HG03039 (cell line): ENCODE data around the gene RNF144B.
"Not testable (repeated sequence)": the region's sequence is repeated elsewhere in the genome, so short reads cannot be mapped to it uniquely, and the experiment has no call there.

Experiments used
- ATAC-seq: cut with Tn5 transposase; IDR thresholded peaks from one replicate; pipeline ENCODE4 v1.9.1; 2021; ENCODE audit warnings: mild to moderate bottlenecking, moderate library complexity; ENCODE audit not compliant: unreplicated experiment

RNF144B gene

GRCh38 chr6:18368277-18369105 is 18.7 kb upstream of the RNF144B start:
- ATAC-seq, result no peak

- no peak for ATAC-seq
Observed at GRCh38 chr6:18371010-18371409, 16.1 kb upstream of the RNF144B start.

GRCh38 chr6:18371656-18372055 is 15.5 kb upstream of the RNF144B start:
- no peak for ATAC-seq

DNA sequence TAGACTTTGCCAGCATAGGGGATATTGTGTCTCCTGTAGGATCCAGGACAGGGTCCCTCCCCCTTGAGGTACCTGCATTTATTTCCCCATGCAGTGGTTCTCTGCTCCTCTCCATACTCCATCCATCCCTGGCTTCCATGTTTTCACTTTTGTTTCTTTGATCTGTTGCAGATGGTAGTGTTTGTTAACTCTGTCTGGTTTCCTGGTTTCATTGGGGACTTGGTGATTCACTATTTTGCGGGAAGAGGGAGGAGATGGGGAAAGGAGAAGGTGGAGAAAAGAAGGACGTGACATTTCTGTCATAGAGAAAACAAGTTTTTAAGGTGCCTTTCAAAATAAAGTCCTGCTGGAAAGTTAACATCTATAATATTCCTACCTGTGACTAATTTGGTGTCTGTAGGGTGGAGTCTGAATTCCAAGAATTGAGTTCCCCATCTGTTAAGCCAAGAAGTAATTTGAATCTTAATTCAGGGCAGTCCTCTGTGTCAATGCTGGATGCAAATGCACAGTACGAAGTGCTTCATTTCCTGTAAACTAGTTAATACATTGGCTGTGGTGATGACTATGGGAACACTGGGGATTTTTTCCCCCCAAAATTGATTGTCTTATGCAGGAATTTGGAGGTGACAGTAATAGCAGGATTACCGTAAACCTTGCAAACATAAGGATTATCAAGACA is 6.9 kb upstream of the RNF144B start:
- ATAC-seq, result no peak

- no peak for ATAC-seq
Observed at GRCh38 chr6:18380851-18381250, 6.3 kb upstream of the RNF144B start.

- no peak for ATAC-seq
Observed at GRCh38 chr6:18383441-18383840, 3.7 kb upstream of the RNF144B start.

GRCh38 chr6:18384621-18385020 is 2.5 kb upstream of the RNF144B start:
- ATAC-seq, result no peak

- no peak for ATAC-seq
Observed at GRCh38 chr6:18386298-18386976, 713 bp upstream of the RNF144B start.

- no peak for ATAC-seq
Observed at GRCh38 chr6:18388271-18388670, 1.1 kb downstream of the RNF144B start.

- ATAC-seq, result no peak
Observed at GRCh38 chr6:18388942-18389341, 1.8 kb downstream of the RNF144B start.

GRCh38 chr6:18389479-18389878 is 2.3 kb downstream of the RNF144B start:
- no peak for ATAC-seq

GRCh38 chr6:18390476-18390875 is 3.3 kb downstream of the RNF144B start:
- no peak for ATAC-seq

DNA sequence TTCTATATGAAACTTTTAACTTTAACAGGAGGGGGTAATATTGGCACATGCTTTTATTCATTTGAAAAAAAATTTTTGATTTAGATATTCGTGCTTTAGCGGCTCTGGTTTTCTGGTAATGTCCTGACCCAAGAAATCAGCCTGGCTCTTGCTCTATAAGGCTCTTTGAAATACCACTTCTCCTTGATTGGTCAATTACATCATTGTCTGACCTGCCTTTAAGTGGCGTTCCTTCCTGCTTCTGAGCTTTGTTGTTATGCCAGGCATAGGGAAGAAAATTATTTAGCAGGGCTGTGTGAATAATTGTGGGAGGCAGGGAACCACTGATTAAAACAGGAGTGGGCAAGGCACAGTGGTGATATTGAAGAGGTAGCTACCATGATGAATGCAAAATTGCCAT is 3.9 kb downstream of the RNF144B start:
- no peak for ATAC-seq

DNA sequence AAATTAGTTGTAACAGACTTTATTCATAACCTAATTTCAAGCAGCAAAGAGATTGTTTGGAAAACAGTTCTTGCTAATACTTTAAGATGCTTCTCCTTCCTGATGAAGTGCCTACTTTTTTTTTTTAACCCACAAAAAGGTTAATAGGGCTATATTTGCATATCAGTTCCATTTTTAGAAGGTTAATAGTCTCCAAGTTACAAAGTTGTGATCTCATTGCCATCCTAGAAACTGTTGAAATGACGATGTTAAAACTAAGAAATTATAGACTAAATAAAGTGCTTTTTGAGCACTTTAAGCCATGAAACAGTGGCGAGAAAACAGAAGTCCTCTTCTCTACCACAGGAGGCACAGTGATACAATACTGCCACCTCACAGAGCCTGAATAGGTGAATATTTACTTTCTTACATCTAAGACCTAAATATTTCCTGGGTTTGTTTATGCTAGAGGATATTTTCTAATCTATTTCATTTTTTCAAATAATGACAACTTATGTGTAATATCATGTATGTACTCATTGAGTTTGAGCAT is 5.3 kb downstream of the RNF144B start:
- ATAC-seq, result no peak

GRCh38 chr6:18393698-18394097 is 6.5 kb downstream of the RNF144B start:
- no peak for ATAC-seq

- no peak for ATAC-seq
Observed at GRCh38 chr6:18395177-18395855, 8.2 kb downstream of the RNF144B start.

DNA sequence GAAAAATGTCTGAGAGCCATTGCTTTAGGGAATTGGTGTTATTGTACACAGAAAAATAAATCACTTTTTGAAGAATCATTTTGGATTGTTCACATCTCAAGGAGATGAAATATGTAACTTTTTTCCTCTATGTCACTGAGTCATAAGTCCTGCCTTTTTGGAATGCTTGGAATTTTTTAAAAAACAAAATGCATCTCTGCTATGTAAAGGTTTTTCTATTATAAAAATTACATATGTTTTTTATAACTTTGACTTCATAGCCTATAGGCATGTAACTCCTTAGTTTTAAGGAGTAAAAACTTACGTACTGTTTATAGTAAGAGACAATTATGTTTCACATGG is 8.7 kb downstream of the RNF144B start:
- no peak for ATAC-seq

- no peak for ATAC-seq
Observed at GRCh38 chr6:18397701-18398100, 10.6 kb downstream of the RNF144B start.

DNA sequence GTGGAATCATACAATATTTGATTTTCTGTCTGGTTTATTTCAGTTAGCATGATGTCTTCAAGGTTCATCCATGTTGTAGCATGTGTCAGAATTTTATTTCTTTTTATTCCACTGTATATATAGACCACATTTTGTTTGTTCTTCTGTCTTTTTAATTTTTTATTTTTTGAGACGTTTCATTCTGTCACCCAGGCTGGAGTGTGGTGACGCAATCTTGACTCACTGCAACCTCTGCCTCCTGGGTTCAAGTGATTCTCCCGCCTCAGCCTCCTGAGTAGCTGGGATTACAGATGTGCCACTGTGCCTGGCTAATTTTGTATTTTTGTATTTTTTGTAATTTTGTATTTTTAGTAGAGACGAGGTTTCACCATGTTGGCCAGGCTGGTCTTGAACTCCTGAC is 11.1 kb downstream of the RNF144B start:
- ATAC-seq, result not testable (repeated sequence)

DNA sequence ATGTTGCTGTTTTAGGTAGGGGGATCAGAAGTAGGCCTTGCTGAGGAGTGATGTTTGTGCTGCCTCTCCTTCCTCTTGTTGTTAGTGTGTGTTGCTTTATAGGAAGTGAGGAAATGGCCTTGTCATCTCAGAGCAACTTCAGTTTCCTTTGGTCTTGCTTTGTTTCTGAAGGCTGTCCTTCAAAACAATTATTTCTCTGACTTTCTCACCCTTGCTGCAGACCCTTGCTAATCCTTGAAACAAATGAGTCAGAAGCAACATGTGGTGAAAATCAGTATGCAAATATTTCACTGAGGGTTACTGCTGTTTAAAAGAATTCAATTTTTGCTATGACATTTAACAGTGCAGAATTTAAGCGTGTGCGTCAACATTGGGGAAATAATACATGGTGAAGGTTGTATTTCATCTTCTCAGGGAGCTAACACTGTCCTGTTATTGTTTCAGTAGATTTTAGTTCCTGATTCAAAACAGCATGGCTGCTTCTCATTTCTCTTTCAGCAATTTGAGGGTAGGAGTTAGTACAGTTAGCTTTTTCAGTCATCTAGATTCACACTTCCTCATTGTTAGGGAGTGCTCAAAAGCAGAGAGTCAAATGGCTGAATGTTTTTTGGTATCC is 13.8 kb downstream of the RNF144B start:
- ATAC-seq, result peak; percentile 90

- ATAC-seq, result not testable (repeated sequence)
Observed at GRCh38 chr6:18404965-18405364, 17.8 kb downstream of the RNF144B start.
